Activated naive CD4-positive, alpha-beta T cell treated with anti-CD3 and anti-CD28 coated beads for 36 hours (primary cell): Measurements from ENCODE around the gene HSD3B2. TPM values are rescaled to one million over a fixed set of nuclear protein-coding genes. Genes with fewer than 3 reads are reported as not detected.

Experiments used
- CTCF ChIA-PET: fragments of 350-600 bp; sonication (Branson Sonifier 250); formaldehyde crosslinking; loops from one replicate; lab custom pipeline; 2021; ENCODE audit warnings: antibody characterized with exemption; lab: Charles Lee
- DNase-seq: peaks from one replicate; pipeline ENCODE4 v3.0.0-alpha.2; 2020
- H3K27ac Mint-ChIP-seq: one replicate; pipeline ENCODE4 v1.8.0; 2021; ENCODE audit warnings: mild to moderate bottlenecking, mixed read lengths
- H3K27me3 Mint-ChIP-seq: one replicate; pipeline ENCODE4 v1.8.0; 2021; ENCODE audit warnings: low read depth, mixed read lengths
- H3K36me3 Mint-ChIP-seq: one replicate; pipeline ENCODE4 v1.8.0; 2021; ENCODE audit warnings: low read depth, mixed read lengths
- H3K4me1 Mint-ChIP-seq: one replicate; pipeline ENCODE4 v1.8.0; 2021; ENCODE audit warnings: low read depth, mixed read lengths
- H3K4me3 Mint-ChIP-seq: one replicate; pipeline ENCODE4 v1.8.0; 2021; ENCODE audit warnings: mild to moderate bottlenecking, moderate library complexity, mixed read lengths
- H3K9me3 Mint-ChIP-seq: one replicate; pipeline ENCODE4 v1.8.0; 2021; ENCODE audit warnings: mixed read lengths
- intact Hi-C: fragments of 100-400 bp; cut with micrococcal nuclease; formaldehyde crosslinking; loops from one replicate; pipeline ENCODE4 v1.15.1; 2023
- total RNA-seq, 2 experiments: library from RNA; stranded (reverse); gene quantifications; one replicate each; pipeline ENCODE4 v1.2.3, GENCODE V29; 2021

HSD3B2 gene
- total RNA-seq, 2 experiments from 2014 or later: not detected

DNA sequence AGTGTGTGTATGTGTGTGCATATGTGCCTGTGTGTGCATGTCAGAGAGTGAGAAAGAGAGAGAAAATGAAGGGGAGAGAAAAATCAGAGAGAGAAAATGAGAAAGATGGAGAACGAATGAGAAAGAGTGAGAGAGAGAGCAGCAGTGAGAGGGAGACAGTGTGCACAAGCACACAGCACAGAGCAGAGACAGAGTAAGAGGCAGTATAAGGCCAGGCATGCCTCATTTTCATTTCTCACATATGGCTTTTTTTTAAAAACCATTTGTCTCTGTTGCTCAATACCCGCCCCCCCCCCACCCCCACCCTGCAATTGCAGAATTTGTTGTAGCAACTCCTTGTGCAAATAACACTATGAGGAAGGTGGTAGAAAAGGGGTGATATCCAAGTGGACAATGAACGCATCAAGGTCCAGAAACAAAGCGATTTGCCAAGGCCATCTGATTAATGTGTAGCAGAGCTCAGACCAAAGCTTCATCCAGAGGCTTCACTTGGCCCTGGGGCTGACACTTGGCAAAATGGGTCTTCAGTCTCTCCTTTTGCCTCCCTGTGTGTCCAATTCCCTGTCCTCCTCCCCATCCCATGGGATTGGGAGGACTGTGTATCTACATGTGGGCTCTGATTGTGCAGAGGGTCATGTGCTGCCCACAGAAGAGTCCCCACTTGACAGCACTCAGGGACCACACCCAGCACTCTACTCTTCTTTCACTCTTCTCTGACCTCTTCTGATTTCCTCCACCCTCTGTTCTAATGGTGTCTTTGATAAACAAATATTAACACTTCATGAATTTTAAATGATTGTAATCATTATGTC lies 53.1 kb downstream of the HSD3B2 start:
- peaks cover 9% of the 10 kb centered on the region for H3K27me3 Mint-ChIP-seq
- no peak overlapping the region for H3K4me3 Mint-ChIP-seq
- no peaks in the 10 kb centered on the region for H3K36me3 Mint-ChIP-seq
- intact Hi-C loops: no loop called here
- no peak for DNase-seq
- CTCF ChIA-PET: no interaction called here
- H3K27ac Mint-ChIP-seq: no peak overlapping the region
- no peaks in the 10 kb centered on the region for H3K9me3 Mint-ChIP-seq
- no peaks in the 10 kb centered on the region for H3K4me1 Mint-ChIP-seq

DNA sequence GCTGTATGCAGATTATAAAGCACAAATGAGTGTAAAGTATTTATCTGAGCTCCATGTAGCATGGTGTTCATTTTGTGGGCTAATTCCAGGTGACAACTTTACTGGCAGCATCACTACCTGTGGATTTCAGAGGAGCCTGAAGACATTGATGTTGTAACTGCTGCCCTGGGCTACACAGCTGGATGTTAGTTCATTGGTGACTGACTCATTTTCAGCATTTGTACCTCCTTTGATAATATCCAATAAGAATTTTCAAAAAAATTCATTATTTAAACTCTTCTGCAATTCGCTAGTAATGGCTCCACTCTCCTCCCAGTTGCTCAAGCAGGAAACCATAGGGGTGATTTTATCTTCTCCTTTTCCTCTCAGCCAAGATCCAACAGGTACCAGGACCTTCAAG lies 54.8 kb downstream of the HSD3B2 start:
- no peak overlapping the region for H3K27ac Mint-ChIP-seq
- DNase-seq: no peak
- CTCF ChIA-PET: no interaction called here
- no peaks in the 10 kb centered on the region for H3K36me3 Mint-ChIP-seq
- peaks cover 9% of the 10 kb centered on the region for H3K27me3 Mint-ChIP-seq
- intact Hi-C loops: loop anchor here (10.0 kb wide), 1 partner anchor 205 kb away; no protein-coding TSS in a partner anchor
- H3K4me3 Mint-ChIP-seq: no peak overlapping the region
- H3K9me3 Mint-ChIP-seq: no peaks in the 10 kb centered on the region
- no peaks in the 10 kb centered on the region for H3K4me1 Mint-ChIP-seq

- Mint-ChIP-seq H3K4me1 (no peaks in the 10 kb centered on the region), H3K36me3 (no peaks in the 10 kb centered on the region), H3K27ac (no peak overlapping the region), H3K9me3 (no peaks in the 10 kb centered on the region), H3K4me3 (no peak overlapping the region), H3K27me3 (peaks cover 9% of the 10 kb centered on the region)
- intact Hi-C loops: loop anchor here (10.0 kb wide), 1 partner anchor 204 kb away; no protein-coding TSS in a partner anchor
- DNase-seq: no peak
- CTCF ChIA-PET: no interaction called here
These were observed 55.4 kb downstream of the HSD3B2 start for GRCh38 chr1:119470377-119470776.

DNA sequence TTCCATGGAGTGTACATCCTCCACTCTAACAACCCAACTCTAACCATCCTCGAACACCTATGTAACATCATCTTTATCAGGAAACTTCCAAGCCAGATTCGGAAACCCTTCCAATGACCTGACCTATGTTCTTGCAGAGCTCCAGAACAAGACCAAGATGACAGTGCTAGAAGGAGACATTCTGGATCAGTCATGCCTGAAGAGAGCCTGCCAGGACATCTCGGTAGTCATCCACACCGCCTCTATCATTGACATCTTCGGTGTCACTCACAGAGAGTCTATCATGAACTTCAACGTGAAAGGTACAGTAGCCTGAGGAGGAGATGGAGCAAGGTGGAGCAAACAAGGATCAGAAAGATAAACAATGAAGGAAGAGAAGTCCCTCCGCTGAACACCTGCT lies 56.0 kb downstream of the HSD3B2 start:
- DNase-seq: no peak
- intact Hi-C loops: loop anchor here (10.0 kb wide), 1 partner anchor 204 kb away; no protein-coding TSS in a partner anchor
- Mint-ChIP-seq H3K27ac (no peak overlapping the region), H3K27me3 (peaks cover 9% of the 10 kb centered on the region), H3K4me3 (no peak overlapping the region), H3K9me3 (no peaks in the 10 kb centered on the region), H3K36me3 (no peaks in the 10 kb centered on the region), H3K4me1 (no peaks in the 10 kb centered on the region)
- CTCF ChIA-PET: no interaction called here

DNA sequence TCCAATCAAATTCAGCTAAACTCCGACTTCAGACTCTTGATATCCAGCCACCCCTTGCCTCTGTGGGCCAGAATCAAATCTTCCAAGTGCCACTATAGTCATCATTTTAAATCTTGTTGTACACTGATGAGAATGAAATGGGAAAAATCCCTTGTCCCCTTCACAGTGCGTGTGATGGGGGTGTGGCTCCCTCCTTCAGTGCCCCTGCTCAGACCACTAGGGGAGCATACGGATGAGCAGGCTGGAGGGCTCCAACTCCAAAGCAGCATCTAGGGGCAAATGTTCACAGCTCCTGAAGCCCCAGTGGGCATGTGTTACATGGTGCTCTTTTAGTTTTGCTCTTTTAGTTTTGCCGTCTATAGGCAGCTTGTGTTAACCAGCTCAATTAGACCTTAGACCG lies 56.6 kb downstream of the HSD3B2 start:
- Mint-ChIP-seq H3K27ac (no peak overlapping the region), H3K4me1 (no peaks in the 10 kb centered on the region)
- CTCF ChIA-PET: no interaction called here

GRCh38 chr1:119472080-119472818 lies 57.3 kb downstream of the HSD3B2 start:
- DNase-seq: no peak
- H3K9me3 Mint-ChIP-seq: no peaks in the 10 kb centered on the region
- no peaks in the 10 kb centered on the region for H3K36me3 Mint-ChIP-seq
- H3K4me3 Mint-ChIP-seq: no peak overlapping the region
- H3K27ac Mint-ChIP-seq: no peak overlapping the region
- H3K4me1 Mint-ChIP-seq: no peaks in the 10 kb centered on the region
- intact Hi-C loops: loop anchor here (10.0 kb wide), 1 partner anchor 203 kb away; no protein-coding TSS in a partner anchor
- CTCF ChIA-PET: no interaction called here
- H3K27me3 Mint-ChIP-seq: peaks cover 9% of the 10 kb centered on the region

More for the DNA sequence above, 56.6 kb downstream of the HSD3B2 start:
- intact Hi-C loops: loop anchor here (10.0 kb wide), 1 partner anchor 203 kb away; no protein-coding TSS in a partner anchor
- Mint-ChIP-seq H3K27me3 (peaks cover 9% of the 10 kb centered on the region), H3K36me3 (no peaks in the 10 kb centered on the region), H3K4me3 (no peak overlapping the region), H3K9me3 (no peaks in the 10 kb centered on the region)
- DNase-seq: no peak

Other genes with a start within 250 kb of the HSD3B2 start
- gene HAO2, start 46.4 kb upstream of the HSD3B2 start, total RNA-seq: not detected
- gene HSD3B1, start 92.1 kb downstream of the HSD3B2 start, total RNA-seq: not detected
- gene ZNF697, start 233.1 kb downstream of the HSD3B2 start, total RNA-seq: under 1 TPM; 0.41 to 0.59 TPM